ENCODE measurements around the gene MAD1L1. TPM values are rescaled to one million over a fixed set of nuclear protein-coding genes. Genes with fewer than 3 reads are reported as not detected.

MAD1L1 gene
- total RNA-seq, 1 experiment from 2014 or later = 46.7 TPM

DNA sequence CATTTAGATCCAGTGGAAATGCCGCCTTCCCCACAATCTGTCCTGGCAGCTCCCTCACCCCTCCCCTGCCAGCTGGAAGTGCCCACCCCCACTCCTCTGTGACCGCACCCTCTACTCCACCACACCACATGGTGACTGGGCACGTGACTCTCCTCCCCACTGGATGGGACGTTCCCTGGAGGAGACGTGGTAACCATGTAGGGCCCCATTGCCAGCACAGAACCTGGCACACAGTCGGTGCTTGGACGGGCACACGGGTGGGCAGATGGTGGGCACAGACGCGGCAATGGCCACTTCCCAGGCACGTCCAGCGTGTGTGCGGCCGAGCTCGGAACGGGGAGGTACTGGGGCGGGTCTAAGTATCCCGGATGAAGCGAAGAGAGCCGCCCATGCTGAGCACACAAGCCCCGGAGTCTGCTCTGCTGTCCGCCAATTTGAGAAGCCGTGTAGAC is 245.6 kb downstream of the MAD1L1 start:
- Histone ChIP-seq H3K36me3 (ENCODE audit: insufficient read depth, low read length, poor library complexity, severe bottlenecking) (no peaks in the 10 kb centered on the region), H3K4me3 (ENCODE audit: low read depth, low read length, poor library complexity, severe bottlenecking) (no peak overlapping the region), H3K27ac (ENCODE audit: low read depth, low read length, poor library complexity, severe bottlenecking) (no peak overlapping the region), H3K9me3 (ENCODE audit: low read depth, low read length, poor library complexity, severe bottlenecking) (no peaks in the 10 kb centered on the region), H3K4me1 (ENCODE audit: insufficient read depth, low read length, poor library complexity, severe bottlenecking) (no peaks in the 10 kb centered on the region), H3K27me3 (replicated peaks; ENCODE audit: insufficient read depth, low read depth, low read length, poor library complexity) (no peaks in the 10 kb centered on the region)
- no peak for DNase-seq (ENCODE audit: low spot score)
- intact Hi-C loops (cut with micrococcal nuclease; ENCODE audit: unreplicated experiment) = no loop called here
- POLR2A ChIA-PET (ENCODE audit: low non-redundant PET) = no interaction called here
- CTCF ChIA-PET = no interaction called here
- no TSS peak for BruUV-seq (replicated peaks)
- no peak for TF ChIP-seq CTCF (conservative IDR thresholded peaks at IDR 0.05; ENCODE audit: low read depth, low read length)
- no peak for TF ChIP-seq EZH2 (IDR thresholded peaks at IDR 0.05; ENCODE audit: borderline replicate concordance, low read depth, low read length, poor library complexity, severe bottlenecking)

DNA sequence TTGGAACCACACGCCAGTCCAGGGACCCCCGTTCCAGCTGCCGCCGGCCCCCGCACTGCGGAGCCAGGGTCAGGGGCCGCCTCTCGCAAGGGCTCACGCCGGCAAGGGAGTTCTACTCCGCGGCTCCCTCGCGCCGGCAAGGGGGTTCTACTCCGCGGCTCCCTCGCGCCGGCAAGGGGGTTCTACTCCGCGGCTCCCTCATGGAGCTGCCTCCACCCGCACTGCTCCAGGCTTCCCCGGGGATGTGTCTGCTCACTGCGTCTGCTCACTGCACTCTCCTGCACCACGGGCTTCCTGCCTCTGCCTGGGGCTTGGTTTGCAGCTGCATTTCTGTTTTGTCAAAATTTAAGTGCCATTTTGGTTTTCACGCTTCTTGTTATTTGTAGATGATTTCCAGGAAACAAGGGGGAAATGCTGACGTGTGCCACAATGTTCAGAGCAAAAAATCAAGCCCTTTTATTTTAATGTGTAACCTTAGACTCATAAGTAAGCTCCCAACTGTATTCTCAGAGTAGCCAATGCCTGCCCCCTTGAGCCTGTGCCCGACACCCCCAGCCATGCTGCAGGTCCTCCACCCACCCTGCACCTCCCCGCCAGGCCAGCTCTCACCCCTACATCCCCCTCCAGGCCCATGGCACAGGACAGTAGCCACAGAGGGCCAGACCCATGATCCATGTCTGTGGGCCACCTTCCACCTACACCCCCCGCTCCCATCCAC is 246.2 kb downstream of the MAD1L1 start:
- POLR2A ChIA-PET (ENCODE audit: low non-redundant PET) = no interaction called here
- Histone ChIP-seq H3K27me3 (replicated peaks; ENCODE audit: insufficient read depth, low read depth, low read length, poor library complexity) (no peaks in the 10 kb centered on the region), H3K4me1 (ENCODE audit: insufficient read depth, low read length, poor library complexity, severe bottlenecking) (no peaks in the 10 kb centered on the region), H3K27ac (ENCODE audit: low read depth, low read length, poor library complexity, severe bottlenecking) (no peak overlapping the region), H3K36me3 (ENCODE audit: insufficient read depth, low read length, poor library complexity, severe bottlenecking) (no peaks in the 10 kb centered on the region), H3K4me3 (ENCODE audit: low read depth, low read length, poor library complexity, severe bottlenecking) (no peak overlapping the region), H3K9me3 (ENCODE audit: low read depth, low read length, poor library complexity, severe bottlenecking) (no peaks in the 10 kb centered on the region)
- intact Hi-C loops (cut with micrococcal nuclease; ENCODE audit: unreplicated experiment) = no loop called here
- BruUV-seq (replicated peaks) = no TSS peak
- TF ChIP-seq CTCF (conservative IDR thresholded peaks at IDR 0.05; ENCODE audit: low read depth, low read length) (no peak), EZH2 (IDR thresholded peaks at IDR 0.05; ENCODE audit: borderline replicate concordance, low read depth, low read length, poor library complexity, severe bottlenecking) (no peak)
- no peak for DNase-seq (ENCODE audit: low spot score)
- CTCF ChIA-PET = no interaction called here

DNA sequence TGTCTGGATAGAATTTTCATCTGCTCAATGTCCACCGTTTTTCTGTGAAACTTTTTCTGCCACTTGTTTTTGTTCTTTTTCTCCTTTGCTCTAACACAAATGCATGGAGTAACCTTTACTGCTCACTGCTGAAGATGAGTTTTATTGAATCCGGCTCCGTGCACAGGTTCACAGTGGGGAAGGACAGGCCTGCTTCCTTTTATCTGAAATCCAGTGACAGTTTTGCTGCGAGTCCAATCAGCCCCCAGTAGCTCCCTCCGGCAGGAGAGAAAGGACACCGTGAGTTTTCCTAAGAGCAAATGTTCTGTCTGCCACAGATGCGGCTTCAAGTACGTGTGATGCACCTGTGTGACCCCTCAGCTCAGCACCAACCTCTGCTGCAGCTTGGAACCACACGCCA is 246.8 kb downstream of the MAD1L1 start:
- no peak overlapping the region for H3K4me3 ChIP-seq (ENCODE audit: low read depth, low read length, poor library complexity, severe bottlenecking)
- ChIA-PET CTCF (no interaction called here), POLR2A (ENCODE audit: low non-redundant PET) (no interaction called here)
- H3K4me1 ChIP-seq (ENCODE audit: insufficient read depth, low read length, poor library complexity, severe bottlenecking) = no peaks in the 10 kb centered on the region
- no TSS peak for BruUV-seq (replicated peaks)
- no peak overlapping the region for H3K27ac ChIP-seq (ENCODE audit: low read depth, low read length, poor library complexity, severe bottlenecking)
- H3K27me3 ChIP-seq (replicated peaks; ENCODE audit: insufficient read depth, low read depth, low read length, poor library complexity) = no peaks in the 10 kb centered on the region
- no peaks in the 10 kb centered on the region for H3K36me3 ChIP-seq (ENCODE audit: insufficient read depth, low read length, poor library complexity, severe bottlenecking)
- intact Hi-C loops (cut with micrococcal nuclease; ENCODE audit: unreplicated experiment) = no loop called here
- DNase-seq (ENCODE audit: low spot score) = no peak
- no peak for TF ChIP-seq CTCF (conservative IDR thresholded peaks at IDR 0.05; ENCODE audit: low read depth, low read length)
- TF ChIP-seq EZH2 (IDR thresholded peaks at IDR 0.05; ENCODE audit: borderline replicate concordance, low read depth, low read length, poor library complexity, severe bottlenecking) = no peak
- H3K9me3 ChIP-seq (ENCODE audit: low read depth, low read length, poor library complexity, severe bottlenecking) = no peaks in the 10 kb centered on the region
